Heart left ventricle (tissue), 16 donors: ENCODE measurements around the gene SCGB2B2. TPM values are rescaled to one million over a fixed set of nuclear protein-coding genes. Genes with fewer than 3 reads are reported as not detected.

ENCODE experiments used
- ATAC-seq, 4 donors: fragments of 200-7000 bp; cut with Tn5 transposase; one replicate each; pipeline ENCODE4 v1.9.1; 2020 to 2022; ENCODE audit warnings: moderate library complexity in 4 of 4, mild to moderate bottlenecking in 3 of 4, moderate number of reproducible peaks in 1 of 4
- DNase-seq, 5 donors: peaks; one replicate each; pipeline ENCODE4 v3.0.0-alpha.2; 2020
- H3K27ac ChIP-seq, 12 donors: fragments of 200-600 bp; sonication (generic) in 4 of 12; one replicate each; pipeline versions ENCODE4 v1.5.0 to v1.8.0; 2016 to 2022; ENCODE audit warnings: mild to moderate bottlenecking in 2 of 12
- H3K27me3 ChIP-seq, 9 donors: fragments of 200-600 bp; sonication (generic) in 2 of 9; one replicate each; pipeline versions ENCODE4 v1.5.1 to v1.8.0; 2016 to 2022; ENCODE audit warnings: mild to moderate bottlenecking in 3 of 9
- H3K36me3 ChIP-seq, 9 donors: fragments of 200-600 bp; sonication (generic) in 2 of 9; one replicate each; pipeline versions ENCODE4 v1.5.0 to v1.8.0; 2018 to 2022; ENCODE audit warnings: mild to moderate bottlenecking in 2 of 9
- H3K4me1 ChIP-seq, 12 donors: fragments of 200-600 bp; sonication (generic) in 4 of 12; one replicate each; pipeline versions ENCODE4 v1.5.0 to v1.8.0; 2016 to 2022; ENCODE audit warnings: mild to moderate bottlenecking in 3 of 12
- H3K4me3 ChIP-seq, 12 donors: fragments of 200-600 bp; sonication (generic) in 4 of 12; one replicate each; pipeline versions ENCODE4 v1.5.0 to v1.8.0; 2017 to 2022; ENCODE audit warnings: mild to moderate bottlenecking in 9 of 12, moderate library complexity in 4 of 12
- H3K9me3 ChIP-seq, 12 donors: fragments of 200-600 bp; sonication (generic) in 4 of 12; one replicate each; pipeline versions ENCODE4 v1.5.0 to v1.8.0; 2016 to 2022; ENCODE audit warnings: mild to moderate bottlenecking in 1 of 12
- CTCF ChIP-seq, 12 donors: fragments of 200-600 bp; sonication (generic) in 4 of 12; IDR thresholded peaks; one replicate each; pipeline versions ENCODE4 v1.5.0 to v1.8.0; 2018 to 2022; ENCODE audit warnings: antibody characterized with exemption in 12 of 12, mild to moderate bottlenecking in 5 of 12
- POLR2A ChIP-seq, 2 donors: fragments of 450-650 bp; IDR thresholded peaks; one replicate each; pipeline ENCODE4 v1.6.1; 2017; ENCODE audit warnings: antibody characterized with exemption in 2 of 2, mild to moderate bottlenecking in 2 of 2, moderate library complexity in 2 of 2
- WGBS, 4 donors: extraction: QIAGEN DNeasy Blood & Tissue Kit in 2 of 4; methylation state at CpG; one replicate each; pipeline versions ENCODE4 v1.1.5 to v1.1.7; 2013 to 2018; 5-methylcytosine and 5-hydroxymethylcytosine counted together
- intact Hi-C, 10 donors: fragments of 100-400 bp; cut with DNase I; formaldehyde crosslinking; loops; one replicate each; pipeline versions ENCODE4 v1.11.1 to v1.14.2; 2022
- polyA plus RNA-seq, 2 donors: library from polyadenylated mRNA; stranded (reverse); fragments of 200-250 nt; gene quantifications; one replicate each; pipeline ENCODE4 v1.2.3, GENCODE V29; 2013
- total RNA-seq, 9 donors: library from RNA; depleted of rRNA in 2 of 9; stranded (reverse); fragments of >200 nt in 2 of 9; fragmentation: NEBNext Ultra II Directional in 3 of 9; extraction: Animal tissue kit (Norgen Biotek cat#: 25700) in 3 of 9; gene quantifications; one replicate each; pipeline versions ENCODE4 v1.1.0 to v1.2.4, GENCODE V29; 2016 to 2023
- donor health status: ischemic (EF 13 %, LVEDD 7.1; RV severe dilation, severe dysfunction).
- donor health status: healthy with polysubstance abuse.
- donor health status: DM: no; HTN: yes; CAD: no.
- donor health status: DM: no; HTN: no; CAD: no.
- donor health status: ischemic (EF 25% LVEDD 6.9; RV normal size, moderate dysfunction).
- donor health status: ischemic (EF 25% LVEDD 5.7; RV mildly dilated, moderate dysfunction).
- donor health status: healthy.
- donor health status: DM: yes; HTN: yes; CAD: no.
- donor health status: ischemic (EF 35%, LVEDD 5.7; RV mildly dilated, moderate dysfunction).
- donor health status: nonischemic (EF 11% LVEDD 7.7; RV severe dilation, severe dysfunction).
- donor health status: DM: yes; HTN: yes; CAD: no.
- donor health status: PGD.
- donor health status: ischemic (EF 29% LVEDD 5.4; RV normal size, mild dysfunction).
- donor health status: nonischemic (EF 23%, LVEDD 6.1; RV moderate dilation, normal function).

Gene SCGB2B2
- total and polyA plus RNA-seq, 11 donors: 0.11 to 1.7 (median 0.79) TPM; not detected in 1

- peaks cover 0 to 7% (median 0%) of the 10 kb centered on the region in 12 donors for H3K4me1 ChIP-seq
- DNase-seq (no peak), ATAC-seq (no peak)
- 64 to 80% (median 66%) methylated on average over 2 of the region's 2 CpGs for WGBS, 4 donors
- peaks cover 0 to 17% (median 0%) of the 10 kb centered on the region in 12 donors for H3K9me3 ChIP-seq
- TF ChIP-seq CTCF (IDR thresholded peaks at IDR 0.05) (no peak), POLR2A (IDR thresholded peaks at IDR 0.05) (no peak)
- H3K27ac ChIP-seq: no peak overlapping the region
- intact Hi-C loops: no loop called here
- H3K36me3 ChIP-seq: no peaks in the 10 kb centered on the region
- H3K4me3 ChIP-seq: no peak overlapping the region
- H3K27me3 ChIP-seq: no peaks in the 10 kb centered on the region
These were observed 22.2 kb downstream of the SCGB2B2 start for GRCh38 chr19:34654796-34655195.

DNA sequence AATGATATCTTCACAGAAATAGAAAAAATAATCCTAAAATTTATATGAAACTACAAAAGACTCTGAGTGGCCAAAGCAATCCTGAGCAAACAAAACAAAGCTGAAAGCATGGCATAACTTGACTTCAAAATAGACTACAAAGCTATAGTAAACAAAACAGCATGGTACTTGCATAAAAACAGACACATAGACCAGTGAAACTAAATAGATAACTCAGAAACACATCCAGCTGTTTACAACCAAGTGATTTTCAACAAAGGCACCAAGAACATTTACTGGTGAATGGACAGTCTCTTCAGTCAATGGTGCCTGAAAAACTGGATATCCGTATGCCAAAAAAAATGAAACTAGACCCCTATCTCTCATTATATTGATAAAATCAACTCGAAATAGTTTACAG lies 25.2 kb downstream of the SCGB2B2 start:
- peaks cover 0 to 13% (median 0%) of the 10 kb centered on the region in 12 donors for H3K9me3 ChIP-seq
- no peak overlapping the region for H3K27ac ChIP-seq
- no peaks in the 10 kb centered on the region for H3K36me3 ChIP-seq
- H3K4me1 ChIP-seq: peaks cover 0 to 7% (median 0%) of the 10 kb centered on the region in 12 donors
- no peak for ATAC-seq
- H3K4me3 ChIP-seq: no peak overlapping the region
- no peak for TF ChIP-seq POLR2A (IDR thresholded peaks at IDR 0.05)
- TF ChIP-seq CTCF (IDR thresholded peaks at IDR 0.05): no peak
- intact Hi-C loops: no loop called here
- H3K27me3 ChIP-seq: no peaks in the 10 kb centered on the region
- no peak for DNase-seq
- WGBS, 4 donors: 65 to 76% (median 70%) methylated on average over 2 of the region's 2 CpGs

DNA sequence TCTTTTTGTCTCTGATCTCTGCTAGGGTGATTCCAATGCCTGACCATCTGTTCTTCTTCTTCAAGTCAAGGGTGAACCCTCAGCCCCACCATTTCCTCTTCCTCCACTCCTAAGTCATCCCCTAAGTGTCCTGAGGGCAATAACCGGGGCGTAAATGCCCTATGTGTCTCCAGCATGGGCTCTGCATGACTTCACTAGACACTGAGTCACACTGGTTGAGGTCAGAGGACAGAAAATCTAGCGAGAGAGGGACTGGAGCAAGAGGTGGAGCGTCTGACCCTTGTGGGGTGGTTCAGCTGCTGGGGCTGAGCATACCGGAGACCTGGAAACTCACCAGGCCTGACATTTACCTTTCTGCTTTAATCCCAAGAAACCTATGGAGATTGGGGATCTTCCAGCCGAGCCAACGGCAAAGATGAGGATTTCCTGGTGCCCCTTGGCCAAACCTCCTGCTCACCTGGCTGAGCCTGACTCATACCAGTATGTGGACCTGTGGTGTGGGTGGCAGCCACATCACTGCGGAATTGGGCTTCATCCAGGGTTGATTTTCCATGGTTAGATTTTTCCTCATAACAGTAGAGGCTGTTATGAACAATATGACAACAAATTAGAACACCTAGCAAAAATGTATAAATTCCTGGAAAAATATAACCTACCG lies 26.9 kb downstream of the SCGB2B2 start:
- intact Hi-C loops: no loop called here
- DNase-seq: no peak
- H3K27me3 ChIP-seq: no peaks in the 10 kb centered on the region
- no peak overlapping the region for H3K27ac ChIP-seq
- no peak for ATAC-seq
- no peak overlapping the region for H3K4me3 ChIP-seq
- no peaks in the 10 kb centered on the region for H3K36me3 ChIP-seq
- WGBS, 4 donors: 88 to 93% (median 90%) methylated on average over 9 of the region's 9 CpGs
- peaks cover 0 to 13% (median 0%) of the 10 kb centered on the region in 12 donors for H3K9me3 ChIP-seq
- H3K4me1 ChIP-seq: peaks cover 0 to 7% (median 0%) of the 10 kb centered on the region in 12 donors
- TF ChIP-seq POLR2A (IDR thresholded peaks at IDR 0.05): no peak
- TF ChIP-seq CTCF (IDR thresholded peaks at IDR 0.05): no peak

- no peaks in the 10 kb centered on the region for H3K36me3 ChIP-seq
- intact Hi-C loops: no loop called here
- H3K9me3 ChIP-seq: no peaks in the 10 kb centered on the region
- 27 to 44% (median 32%) methylated on average over 5 of the region's 5 CpGs for WGBS, 4 donors
- H3K4me3 ChIP-seq: no peak overlapping the region
- TF ChIP-seq CTCF (IDR thresholded peaks at IDR 0.05): no peak
- TF ChIP-seq POLR2A (IDR thresholded peaks at IDR 0.05): no peak
- H3K27ac ChIP-seq: no peak overlapping the region
- no peaks in the 10 kb centered on the region for H3K27me3 ChIP-seq
- peak in 1 of 4 donors; percentile 33 for ATAC-seq
- peaks cover 0 to 7% (median 0%) of the 10 kb centered on the region in 12 donors for H3K4me1 ChIP-seq
- peak in 1 of 5 donors; percentile 10 for DNase-seq
These were observed 31.4 kb downstream of the SCGB2B2 start for GRCh38 chr19:34645551-34645950.
